ENCODE measurements around the gene ZNF423. TPM values are rescaled to one million over a fixed set of nuclear protein-coding genes. Genes with fewer than 3 reads are reported as not detected.
A peak's percentile ranks its signal among the peaks of the same experiment; 100 is the strongest.
"Not testable (repeated sequence)": the region's sequence is repeated elsewhere in the genome, so short reads cannot be mapped to it uniquely, and the experiment has no call there.

The ZNF423 gene
- total RNA-seq, 1 donor from 2014 or later = 8.8 TPM

GRCh38 chr16:49875806-49876715, 20.1 kb upstream of the ZNF423 start:
- ATAC-seq (no peak), DNase-seq (ENCODE audit: missing footprints) (no peak)

DNA sequence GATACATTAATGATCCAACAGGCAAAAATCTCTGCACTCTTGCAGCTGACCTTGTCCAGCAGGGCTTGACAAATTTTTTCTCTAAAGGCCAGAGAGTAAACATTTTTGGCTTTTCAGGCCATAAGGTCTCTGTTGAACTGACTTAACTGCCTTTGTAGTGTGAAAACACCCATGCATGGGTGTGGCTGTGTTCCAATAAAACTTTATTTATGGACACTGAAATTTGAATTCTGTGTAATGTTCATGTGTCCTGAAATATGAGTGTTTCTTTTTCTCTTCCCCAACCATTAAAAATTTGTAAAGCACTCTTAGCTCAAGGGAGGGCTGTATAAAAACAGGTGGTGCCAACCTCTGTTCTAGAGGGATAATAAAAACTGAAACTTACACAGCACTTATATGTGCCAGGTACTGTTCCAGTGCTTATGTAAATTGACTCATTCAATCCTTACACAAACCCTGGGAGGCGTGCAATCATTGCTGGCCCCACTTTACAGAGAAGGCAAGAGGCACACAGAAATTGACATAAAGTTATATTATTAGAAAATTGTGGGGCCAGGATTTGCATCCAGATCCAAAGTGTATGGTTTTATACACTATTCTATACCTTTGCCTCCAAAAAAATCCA, 18.8 kb upstream of the ZNF423 start:
- no peak for ATAC-seq
- no peak for DNase-seq (ENCODE audit: missing footprints)
- intact Hi-C loops (cut with DNase I) = loop anchor here (5.0 kb wide), 2 partner anchors 382 to 467 kb away; no protein-coding TSS in a partner anchor

More at GRCh38 chr16:49875806-49876715, 20.1 kb upstream of the ZNF423 start:
- intact Hi-C loops (cut with DNase I) = loop anchor here (5.0 kb wide), 2 partner anchors 384 to 469 kb away; no protein-coding TSS in a partner anchor

DNA sequence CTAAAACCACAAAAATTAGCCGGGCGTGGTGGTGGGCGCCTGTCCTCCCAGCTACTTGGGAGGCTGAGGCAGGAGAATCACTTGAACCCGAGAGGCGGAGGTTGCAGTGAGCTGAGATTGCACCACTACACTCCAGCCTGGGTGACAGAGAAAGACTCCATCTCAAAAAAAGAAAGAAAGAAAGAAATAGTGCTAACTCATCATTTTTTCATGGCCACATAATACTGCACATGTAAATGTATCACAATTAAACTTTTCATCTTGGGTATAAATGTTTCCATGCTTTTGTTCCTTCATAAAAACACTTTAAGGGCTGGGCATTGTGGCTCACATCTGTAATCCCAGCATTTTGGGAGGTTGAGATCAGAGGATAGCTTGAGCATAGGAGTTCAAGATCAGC, 15.9 kb upstream of the ZNF423 start:
- DNase-seq (ENCODE audit: missing footprints); intact Hi-C loops (cut with DNase I); ATAC-seq: not testable (repeated sequence)

DNA sequence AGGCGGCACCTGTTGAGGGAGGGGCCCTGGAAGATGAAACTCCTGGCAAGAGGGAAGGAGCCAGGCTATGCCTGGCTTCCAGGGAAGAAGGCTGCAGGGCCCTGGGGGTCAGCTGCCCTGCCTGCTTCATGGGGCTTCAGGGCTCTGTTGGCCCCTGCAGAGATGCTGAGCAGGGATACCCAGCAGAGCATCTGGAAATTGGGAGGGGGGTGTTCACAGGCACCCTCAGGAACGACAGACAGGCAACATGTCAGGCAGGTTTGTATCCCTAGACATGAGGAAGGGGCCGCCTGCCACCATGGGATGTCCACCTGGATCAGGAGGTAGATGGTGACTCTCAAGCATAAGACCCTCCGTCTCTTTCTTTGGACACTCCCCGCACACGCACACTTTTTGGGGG, 13.8 kb upstream of the ZNF423 start:
- DNase-seq (ENCODE audit: missing footprints) (no peak), ATAC-seq (no peak)
- intact Hi-C loops (cut with DNase I) = no loop called here

DNA sequence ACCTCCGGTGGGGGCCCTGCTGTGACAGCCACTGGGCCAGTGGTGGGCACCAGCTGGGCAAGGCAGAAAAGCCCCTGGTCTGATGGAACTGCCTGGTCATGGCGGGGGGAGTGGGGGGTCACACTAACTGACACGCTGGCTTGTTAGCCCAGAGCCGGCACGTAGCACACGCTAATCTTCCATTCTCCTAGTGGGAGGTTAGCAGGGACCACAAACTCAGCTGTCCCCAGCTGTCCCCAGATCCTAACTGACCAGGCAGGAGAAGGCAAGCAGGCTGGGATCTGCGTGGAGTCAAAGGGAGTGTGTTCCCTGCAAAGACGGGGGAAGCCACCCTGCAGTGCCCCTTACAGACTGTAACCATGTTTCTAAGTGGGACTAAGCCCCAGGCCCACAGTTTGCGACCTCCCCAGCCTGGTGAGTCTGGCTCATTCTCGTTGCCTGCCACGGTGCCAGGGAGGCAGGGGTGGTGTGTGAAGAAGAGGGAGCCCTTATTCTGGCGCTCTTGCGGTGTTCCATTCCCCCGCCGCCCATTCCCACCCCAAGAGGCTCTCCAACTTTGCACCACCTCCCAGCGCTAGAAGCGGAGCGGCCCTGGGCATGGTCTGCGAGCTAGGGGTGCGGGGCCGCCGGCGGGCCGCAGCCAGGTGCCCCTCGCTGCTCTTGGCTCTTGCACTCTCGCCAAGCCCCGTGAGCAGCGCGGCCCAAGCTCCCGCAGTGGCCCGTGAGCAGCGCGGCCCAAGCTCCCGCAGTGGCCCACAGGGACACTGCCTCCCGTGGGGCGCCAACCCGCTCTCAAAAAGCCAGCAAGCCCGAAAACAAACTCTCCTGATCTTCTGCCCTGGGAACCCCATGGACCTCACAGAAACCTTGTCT, 12.1 kb upstream of the ZNF423 start:
- no peak for ATAC-seq
- DNase-seq (ENCODE audit: missing footprints) = no peak
- intact Hi-C loops (cut with DNase I) = no loop called here

DNA sequence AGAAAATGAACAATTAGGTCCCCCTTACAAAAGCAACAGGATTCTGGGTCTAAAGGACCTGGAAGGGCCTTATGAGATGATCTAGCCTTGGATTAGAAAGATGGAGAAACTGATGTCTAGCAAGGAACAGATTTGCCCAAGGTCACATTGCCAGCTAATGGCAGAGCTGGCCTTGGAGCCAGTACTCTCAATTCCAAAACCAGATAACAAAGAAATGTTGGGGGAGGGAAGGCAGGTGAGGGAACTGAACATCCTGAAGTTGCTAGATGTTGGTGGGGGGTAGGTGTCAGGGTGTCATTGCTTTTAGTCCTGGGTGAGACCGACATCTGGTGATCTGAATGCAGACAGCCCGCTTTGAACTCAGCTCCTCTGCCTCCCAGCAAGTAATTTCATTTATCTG, 11.3 kb upstream of the ZNF423 start:
- no peak for DNase-seq (ENCODE audit: missing footprints)
- intact Hi-C loops (cut with DNase I) = no loop called here
- no peak for ATAC-seq

DNA sequence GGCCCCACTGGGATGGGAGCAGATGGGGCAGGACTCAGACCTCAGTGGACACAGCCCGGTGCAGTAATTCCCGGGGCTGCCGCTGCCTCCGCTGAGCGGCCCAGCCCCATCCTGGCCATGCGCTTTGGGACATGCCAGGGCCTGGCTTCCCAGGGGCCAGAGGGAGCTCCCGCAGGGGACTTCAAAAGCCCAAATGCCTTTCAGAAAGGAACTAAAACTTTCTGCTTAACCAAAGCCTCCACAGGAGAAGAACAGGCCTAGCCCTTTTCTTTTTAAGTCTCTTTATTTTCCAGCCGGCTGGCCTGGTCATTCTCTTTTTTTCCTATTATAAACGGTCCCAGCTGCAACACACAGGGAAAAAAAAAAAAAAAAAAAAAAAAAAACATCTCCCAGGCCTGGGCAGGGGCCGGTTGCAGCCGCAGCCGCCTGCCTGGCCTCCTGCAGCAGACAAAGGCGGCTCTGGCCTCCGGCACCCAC, 10.7 kb upstream of the ZNF423 start:
- DNase-seq (ENCODE audit: missing footprints) = no peak
- intact Hi-C loops (cut with DNase I) = no loop called here

DNA sequence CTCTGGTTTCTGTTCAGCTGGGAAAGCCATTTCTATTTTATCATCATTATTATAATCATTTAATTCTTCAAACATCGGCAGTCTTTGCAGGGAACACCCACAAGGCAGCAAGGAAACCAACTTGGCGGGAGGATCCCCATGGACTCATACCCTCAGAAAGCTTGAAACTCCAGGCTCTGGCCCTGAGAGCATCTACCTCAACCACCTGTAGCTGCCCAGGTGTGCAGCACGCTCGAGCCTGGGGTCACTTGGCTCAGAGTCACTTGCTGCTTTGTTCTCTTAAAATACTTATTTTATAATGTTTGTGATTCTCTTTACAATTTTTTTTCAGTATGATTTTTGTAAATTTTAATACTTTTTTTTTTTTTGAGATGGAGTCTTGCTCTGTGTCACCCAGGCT, 6.8 kb upstream of the ZNF423 start:
- intact Hi-C loops (cut with DNase I) = no loop called here
- DNase-seq (ENCODE audit: missing footprints) (no peak), ATAC-seq (no peak)

More for the DNA sequence above, 10.7 kb upstream of the ZNF423 start:
- ATAC-seq = no peak

DNA sequence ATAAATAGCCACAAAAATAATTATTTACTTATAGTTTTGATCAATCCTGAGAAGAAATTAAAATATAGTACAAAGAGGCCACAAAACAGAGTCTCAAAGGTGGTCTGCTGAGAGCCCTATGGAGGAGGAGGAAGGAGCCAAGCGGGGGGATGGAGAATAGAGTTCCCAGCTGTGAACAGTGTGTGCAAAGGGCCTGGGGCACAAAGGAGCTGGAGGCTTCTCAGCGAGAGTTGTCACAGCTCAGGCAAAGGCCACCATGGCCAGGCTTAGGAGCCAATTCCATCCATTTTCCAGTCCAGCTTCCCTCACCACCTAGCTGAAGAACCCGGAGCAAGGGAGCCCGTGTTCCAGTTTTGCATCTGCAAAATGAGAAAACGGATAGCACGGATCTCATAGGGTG, 5.4 kb upstream of the ZNF423 start:
- intact Hi-C loops (cut with DNase I) = no loop called here
- DNase-seq (ENCODE audit: missing footprints) = no peak
- ATAC-seq = no peak

DNA sequence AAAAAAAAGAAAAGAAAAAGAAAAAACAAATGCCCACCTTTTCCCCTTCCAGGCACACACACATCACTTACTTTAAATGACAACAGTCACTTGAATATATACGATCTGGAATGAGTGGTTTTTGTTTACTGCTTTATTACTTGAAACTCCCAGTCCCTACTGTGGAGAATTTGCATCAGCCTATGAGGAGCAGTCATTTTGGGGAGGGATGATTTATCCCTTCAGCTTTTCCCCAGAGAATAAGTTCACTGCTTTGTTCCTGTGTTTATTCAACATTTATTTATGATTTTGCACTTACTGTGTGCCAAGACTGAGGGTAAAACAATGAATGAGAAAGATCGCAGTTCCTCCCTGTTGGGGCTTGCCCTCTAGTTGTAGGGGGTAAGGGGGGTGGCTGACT, 4.7 kb upstream of the ZNF423 start:
- intact Hi-C loops (cut with DNase I) = no loop called here
- no peak for ATAC-seq

GRCh38 chr16:49859125-49859811, 3.4 kb upstream of the ZNF423 start:
- DNase-seq (ENCODE audit: missing footprints) = peak; percentile 79
- intact Hi-C loops (cut with DNase I) = loop anchor here (5.0 kb wide), 3 partner anchors 157 to 367 kb away; no protein-coding TSS in a partner anchor
- peak; percentile 15 for ATAC-seq

More for the DNA sequence above, 4.7 kb upstream of the ZNF423 start:
- no peak for DNase-seq (ENCODE audit: missing footprints)

DNA sequence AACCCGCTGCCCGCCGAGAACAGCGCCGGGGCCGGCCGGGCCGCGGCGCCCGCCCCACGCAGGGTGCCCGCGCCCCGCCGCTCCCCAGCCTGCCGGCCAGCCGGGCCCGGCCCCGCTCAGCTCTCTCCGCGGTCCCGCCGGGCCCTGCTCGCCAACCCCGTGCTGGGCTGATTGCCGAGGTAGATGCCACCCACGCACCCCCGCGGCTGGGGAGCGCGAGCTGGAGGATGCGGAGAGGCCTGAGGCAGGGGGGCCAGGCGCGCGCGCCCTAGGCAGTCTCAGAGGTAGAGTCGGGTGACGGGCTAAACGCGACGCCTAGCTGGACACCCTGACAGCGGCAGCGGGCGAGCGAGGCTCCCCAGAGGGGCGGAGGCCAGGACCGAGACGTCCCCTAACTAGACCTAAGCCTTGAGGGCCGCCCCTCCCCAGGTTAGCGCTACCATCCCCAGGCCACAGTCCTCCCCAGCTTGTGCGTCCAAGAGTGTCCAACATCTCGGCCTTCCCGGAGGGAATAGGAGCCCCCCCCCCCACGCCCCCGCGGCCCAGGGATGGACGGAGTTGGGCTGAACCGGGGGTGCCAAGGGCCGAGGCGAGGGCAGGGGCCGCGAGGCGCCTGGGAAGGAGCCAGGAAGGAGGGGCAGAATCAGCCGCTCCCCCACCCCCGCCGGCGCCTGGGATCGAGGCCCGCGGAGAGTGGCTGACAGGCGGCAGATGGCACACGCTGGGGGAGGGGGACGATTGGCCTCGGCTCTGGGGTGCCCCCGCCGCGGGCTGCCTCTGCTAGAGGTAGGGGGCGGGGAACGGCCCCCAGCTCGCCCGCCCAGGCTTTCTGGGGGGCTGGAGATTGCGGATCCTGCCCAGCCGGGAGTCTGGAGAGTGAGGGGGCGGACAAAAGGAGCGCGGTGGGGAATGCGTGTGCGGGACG, 2.5 kb upstream of the ZNF423 start:
- peak; percentile 11 for ATAC-seq
- DNase-seq (ENCODE audit: missing footprints) = peak; percentile 73
- intact Hi-C loops (cut with DNase I) = loop anchor here (5.0 kb wide), 3 partner anchors 156 to 366 kb away; no protein-coding TSS in a partner anchor

DNA sequence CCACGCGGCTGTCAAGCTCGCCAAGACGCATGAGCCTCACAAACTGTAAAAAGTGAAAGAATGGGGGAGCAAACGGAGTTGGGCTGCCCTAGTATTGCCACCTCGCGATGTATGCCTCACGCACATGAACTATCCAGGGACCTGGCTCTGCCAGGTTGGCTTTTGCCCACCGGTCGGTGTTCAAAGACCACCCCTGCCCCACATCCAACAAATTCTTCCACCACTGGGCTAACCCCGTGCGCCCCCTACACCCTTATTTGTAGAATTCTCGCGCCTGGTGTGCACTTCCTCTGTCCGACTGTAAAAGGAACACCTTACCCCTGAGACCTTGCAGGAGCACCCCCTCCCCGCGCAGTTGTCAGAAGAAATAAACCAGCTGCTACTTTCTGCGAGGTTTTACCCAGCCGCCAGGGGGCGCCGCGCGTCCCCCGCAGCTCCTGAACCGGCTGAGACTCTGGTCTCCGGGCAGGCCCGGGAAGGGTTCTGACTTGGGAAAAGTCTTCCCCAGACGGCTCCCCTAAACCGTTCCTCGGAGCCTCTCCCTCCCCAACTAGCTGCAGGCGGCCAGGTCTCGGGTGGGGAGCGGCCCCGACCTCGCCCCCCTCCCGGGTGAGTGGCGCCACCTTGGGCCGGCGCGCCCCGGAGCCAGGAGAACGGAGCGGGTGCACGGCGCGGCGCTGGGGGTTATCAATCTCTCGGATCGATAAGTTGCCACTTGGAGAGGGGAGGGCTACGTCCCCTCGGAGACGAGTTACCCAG, 1.7 kb upstream of the ZNF423 start:
- DNase-seq (ENCODE audit: missing footprints) = peak; percentile 78
- ATAC-seq = no peak
- intact Hi-C loops (cut with DNase I) = loop anchor here (5.0 kb wide), 3 partner anchors 155 to 365 kb away; no protein-coding TSS in a partner anchor

DNA sequence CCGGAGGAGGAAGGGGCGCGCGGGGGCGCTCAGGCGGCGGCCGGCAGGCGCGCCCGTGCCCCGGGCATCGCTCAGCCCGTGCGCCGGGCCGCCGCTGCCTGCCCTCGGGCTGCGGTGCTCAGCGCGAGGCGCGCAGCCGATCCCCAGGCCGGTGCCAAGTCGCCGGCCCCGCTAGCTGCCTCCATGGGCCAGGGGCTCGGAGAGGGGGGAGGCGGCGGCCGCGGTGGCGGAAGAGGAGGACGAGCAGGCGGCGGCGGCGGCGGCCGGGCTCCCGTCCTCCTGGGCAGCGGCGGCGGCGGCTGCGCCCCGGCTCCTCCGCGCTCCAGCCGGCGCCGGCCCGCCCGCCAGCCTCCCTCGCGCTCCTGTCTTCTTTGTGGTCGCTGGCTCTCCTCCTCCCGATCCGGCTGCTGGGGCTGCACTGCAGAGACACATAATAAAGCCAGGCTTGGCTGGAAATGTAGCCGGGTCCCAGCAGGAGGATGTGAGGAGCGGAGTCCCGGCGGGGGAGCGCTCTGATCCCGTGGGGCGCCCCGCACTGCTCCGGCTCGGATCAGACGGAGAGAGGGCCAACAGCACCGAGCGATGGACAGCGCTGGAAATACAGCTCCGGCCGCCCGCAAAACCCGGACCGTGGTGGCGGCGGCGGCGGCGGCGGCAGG, 889 bp upstream of the ZNF423 start:
- intact Hi-C loops (cut with DNase I) = loop anchor here (5.0 kb wide), 3 partner anchors 154 to 364 kb away; no protein-coding TSS in a partner anchor
- peak; percentile 65 for ATAC-seq
- DNase-seq (ENCODE audit: missing footprints) = peak; percentile 88

DNA sequence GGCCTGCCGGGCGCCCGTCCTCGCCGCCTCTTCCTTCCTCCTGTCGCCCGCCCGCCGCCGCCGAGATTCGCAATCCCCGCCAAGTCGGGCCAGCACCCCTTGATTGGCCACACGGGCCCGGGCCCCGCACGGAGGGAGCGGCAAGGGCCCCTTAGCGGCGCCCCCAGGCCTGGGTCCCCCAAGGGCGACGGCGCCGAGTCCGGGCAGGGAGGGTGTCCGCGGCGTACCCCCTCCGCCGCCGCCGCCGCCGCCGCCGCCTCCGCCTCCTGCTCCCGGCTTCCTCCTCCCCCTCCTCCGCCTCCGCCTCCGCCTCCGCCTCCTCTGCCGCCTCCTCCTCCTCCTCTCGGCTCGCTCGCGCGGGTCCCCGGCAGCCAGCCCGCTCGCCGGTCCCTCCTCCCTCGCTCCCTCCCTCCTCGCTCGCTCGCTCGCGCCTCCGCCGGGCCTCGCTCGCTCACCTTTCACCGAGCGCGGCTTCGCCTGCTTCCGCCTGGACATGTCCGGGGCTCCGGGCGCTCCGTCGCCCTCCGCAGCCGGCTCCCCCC, 561 bp downstream of the ZNF423 start:
- peak; percentile 84 for ATAC-seq
- intact Hi-C loops (cut with DNase I) = loop anchor here (2.0 to 5.0 kb wide), 6 partner anchors 17 to 363 kb away; no protein-coding TSS in a partner anchor

More for the DNA sequence above, 561 bp downstream of the ZNF423 start:
- DNase-seq (ENCODE audit: missing footprints) = peak; percentile 92
